ENCODE results near the gene ZC2HC1C.

GRCh38 chr14:75084513-75084912 is 15.1 kb downstream of the ZC2HC1C start:
- TF ChIP-seq CTCF (IDR thresholded peaks at IDR 0.05) = peak in 1 of 4 experiments; percentile 9
- no peak for TF ChIP-seq POLR2A (IDR thresholded peaks at IDR 0.05)
- TF ChIP-seq POLR2AphosphoS5 (IDR thresholded peaks at IDR 0.05) = no peak
